Measurements from ENCODE around the gene TOGARAM2. TPM values are rescaled to one million over a fixed set of nuclear protein-coding genes. Genes with fewer than 3 reads are reported as not detected.
A peak's percentile ranks its signal among the peaks of the same experiment; 100 is the strongest.
"Not testable (repeated sequence)": the region's sequence is repeated elsewhere in the genome, so short reads cannot be mapped to it uniquely, and the experiment has no call there.

TOGARAM2 gene
- total and polyA plus RNA-seq, 8 donors, result 1.5 to 7.3 (median 4.1) TPM

- no peak for DNase-seq
Observed at GRCh38 chr2:28975671-28976070, 5.4 kb upstream of the TOGARAM2 start.

GRCh38 chr2:28976584-28976983, 4.5 kb upstream of the TOGARAM2 start:
- TF ChIP-seq CTCF (IDR thresholded peaks at IDR 0.05), result no peak
- Histone ChIP-seq H3K9me3 (no peaks in the 10 kb centered on the region), H3K27me3 (no peaks in the 10 kb centered on the region), H3K4me3 (no peak overlapping the region), H3K27ac (no peak overlapping the region), H3K4me1 (no peaks in the 10 kb centered on the region), H3K36me3 (no peaks in the 10 kb centered on the region)
- intact Hi-C loops (cut with DNase I), result no loop called here
- DNase-seq (peak in 2 of 4 donors; percentile 19 to 61), ATAC-seq (peak; percentile 74)

More at GRCh38 chr2:28975671-28976070, 5.4 kb upstream of the TOGARAM2 start:
- no peak overlapping the region for H3K4me3 ChIP-seq
- no peaks in the 10 kb centered on the region for H3K9me3 ChIP-seq
- no peak for ATAC-seq
- intact Hi-C loops (cut with DNase I), result no loop called here
- no peak overlapping the region for H3K27ac ChIP-seq
- no peaks in the 10 kb centered on the region for H3K4me1 ChIP-seq
- TF ChIP-seq CTCF (IDR thresholded peaks at IDR 0.05), result no peak
- no peaks in the 10 kb centered on the region for H3K36me3 ChIP-seq
- no peaks in the 10 kb centered on the region for H3K27me3 ChIP-seq

GRCh38 chr2:28977176-28977875, 3.8 kb upstream of the TOGARAM2 start:
- H3K27ac ChIP-seq, result no peak overlapping the region

GRCh38 chr2:28978001-28978400, 3.1 kb upstream of the TOGARAM2 start:
- H3K27ac ChIP-seq, H3K36me3 ChIP-seq: not testable (repeated sequence)

More at GRCh38 chr2:28977176-28977875, 3.8 kb upstream of the TOGARAM2 start:
- H3K9me3 ChIP-seq, result no peaks in the 10 kb centered on the region
- DNase-seq, result peak in 1 of 4 donors; percentile 17
- ATAC-seq, result no peak
- no peak overlapping the region for H3K4me3 ChIP-seq
- intact Hi-C loops (cut with DNase I), result no loop called here
- H3K27me3 ChIP-seq, result no peaks in the 10 kb centered on the region
- H3K36me3 ChIP-seq, result no peaks in the 10 kb centered on the region
- TF ChIP-seq CTCF (IDR thresholded peaks at IDR 0.05), result no peak
- H3K4me1 ChIP-seq, result no peaks in the 10 kb centered on the region

GRCh38 chr2:28978606-28979005, 2.5 kb upstream of the TOGARAM2 start:
- Histone ChIP-seq H3K27me3 (no peaks in the 10 kb centered on the region), H3K36me3 (no peaks in the 10 kb centered on the region), H3K4me3 (no peak overlapping the region), H3K9me3 (no peaks in the 10 kb centered on the region), H3K4me1 (no peaks in the 10 kb centered on the region), H3K27ac (no peak overlapping the region)
- intact Hi-C loops (cut with DNase I), result no loop called here
- no peak for ATAC-seq
- no peak for TF ChIP-seq CTCF (IDR thresholded peaks at IDR 0.05)
- no peak for DNase-seq

More at GRCh38 chr2:28978001-28978400, 3.1 kb upstream of the TOGARAM2 start:
- H3K4me1 ChIP-seq; H3K27me3 ChIP-seq; H3K9me3 ChIP-seq; intact Hi-C loops (cut with DNase I); H3K4me3 ChIP-seq; DNase-seq; ATAC-seq: not testable (repeated sequence)

GRCh38 chr2:28979041-28979440, 2.1 kb upstream of the TOGARAM2 start:
- H3K4me1 ChIP-seq, result no peaks in the 10 kb centered on the region
- no peaks in the 10 kb centered on the region for H3K36me3 ChIP-seq
- no peak overlapping the region for H3K27ac ChIP-seq
- no peak for ATAC-seq
- no peak for DNase-seq
- intact Hi-C loops (cut with DNase I), result no loop called here
- no peak overlapping the region for H3K4me3 ChIP-seq
- H3K27me3 ChIP-seq, result no peaks in the 10 kb centered on the region
- H3K9me3 ChIP-seq, result no peaks in the 10 kb centered on the region
- TF ChIP-seq CTCF (IDR thresholded peaks at IDR 0.05), result no peak

All from left lung (tissue), 10 donors.